Measurements from ENCODE around the gene ACSL3. TPM values are rescaled to one million over a fixed set of nuclear protein-coding genes. Genes with fewer than 3 reads are reported as not detected.

ACSL3 gene
- total RNA-seq, 1 donor from 2014 or later, result 106 TPM

- H4K20me1 ChIP-seq (ENCODE audit: low read depth), result no peaks in the 10 kb centered on the region
- H3K9me3 Mint-ChIP-seq, result no peaks in the 10 kb centered on the region
- H3K4me1 Mint-ChIP-seq, result peaks cover 3% of the 10 kb centered on the region
- TF ChIP-seq EZH2phosphoT487 (IDR thresholded peaks at IDR 0.05) (no peak), CTCF (IDR thresholded peaks at IDR 0.05) (no peak), EZH2 (IDR thresholded peaks at IDR 0.05) (no peak)
- H3K27me3 Mint-ChIP-seq (ENCODE audit: insufficient read depth, low read depth), result no peaks in the 10 kb centered on the region
- no peaks in the 10 kb centered on the region for H3K79me2 ChIP-seq (ENCODE audit: low read depth)
- DNase-seq (ENCODE audit: low spot score), result no peak
- H3K27ac Mint-ChIP-seq, result no peak overlapping the region
- no peak overlapping the region for H3K4me3 Mint-ChIP-seq
- no peak overlapping the region for H3K27ac ChIP-seq
- peaks cover 33% of the 10 kb centered on the region for H3K36me3 ChIP-seq
- H3K4me3 ChIP-seq, result no peak overlapping the region
- peaks cover 2% of the 10 kb centered on the region for H3F3A ChIP-seq (ENCODE audit: low read depth)
- no peaks in the 10 kb centered on the region for H3K27me3 ChIP-seq
- H3K4me1 ChIP-seq, result no peaks in the 10 kb centered on the region
- no peak overlapping the region for H3K4me2 ChIP-seq
- no peak overlapping the region for H2AFZ ChIP-seq (replicated peaks)
- H3K9ac ChIP-seq, result no peak overlapping the region
- H3K9me3 ChIP-seq (ENCODE audit: low read depth), result no peaks in the 10 kb centered on the region
- H3K36me3 Mint-ChIP-seq, result peaks cover 27% of the 10 kb centered on the region
These were observed 66.1 kb downstream of the ACSL3 start for GRCh38 chr2:222926915-222927314.

- H3K4me3 Mint-ChIP-seq, result no peak overlapping the region
These were observed 66.8 kb downstream of the ACSL3 start for GRCh38 chr2:222927600-222927999.

DNA sequence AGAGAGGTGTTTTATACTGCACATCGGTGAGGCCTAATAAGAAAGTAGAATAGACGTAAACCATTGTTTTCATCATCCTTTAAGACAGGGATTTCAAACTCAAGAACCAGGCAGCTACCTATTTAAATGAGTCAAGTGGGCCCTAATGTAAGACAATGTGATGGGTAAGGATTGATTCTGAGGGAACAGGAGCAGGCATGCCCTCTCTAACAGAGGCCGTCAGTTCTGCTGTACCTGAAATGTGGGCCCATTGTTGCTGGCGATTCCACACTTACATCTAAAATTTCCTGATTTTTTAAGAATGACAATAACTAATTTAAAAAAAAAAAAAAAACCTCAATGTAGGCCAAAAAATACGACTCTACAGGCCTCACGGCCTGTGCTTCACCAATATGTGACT is 67.5 kb downstream of the ACSL3 start:
- no peak for DNase-seq (ENCODE audit: low spot score)
- Mint-ChIP-seq H3K36me3 (peaks cover 29% of the 10 kb centered on the region), H3K27ac (no peak overlapping the region), H3K4me1 (peaks cover 3% of the 10 kb centered on the region), H3K9me3 (no peaks in the 10 kb centered on the region), H3K27me3 (ENCODE audit: insufficient read depth, low read depth) (no peaks in the 10 kb centered on the region), H3K4me3 (no peak overlapping the region)
- Histone ChIP-seq H3K9me3 (ENCODE audit: low read depth) (no peaks in the 10 kb centered on the region), H4K20me1 (ENCODE audit: low read depth) (no peaks in the 10 kb centered on the region), H2AFZ (replicated peaks) (no peak overlapping the region), H3K4me3 (no peak overlapping the region), H3K9ac (no peak overlapping the region), H3K4me2 (no peak overlapping the region), H3K36me3 (peaks cover 25% of the 10 kb centered on the region), H3F3A (ENCODE audit: low read depth) (peaks cover 1% of the 10 kb centered on the region), H3K27me3 (no peaks in the 10 kb centered on the region), H3K27ac (peak overlapping the region; percentile 5), H3K4me1 (no peaks in the 10 kb centered on the region), H3K79me2 (ENCODE audit: low read depth) (no peaks in the 10 kb centered on the region)
- TF ChIP-seq EZH2phosphoT487 (IDR thresholded peaks at IDR 0.05) (no peak), EZH2 (IDR thresholded peaks at IDR 0.05) (no peak), CTCF (IDR thresholded peaks at IDR 0.05) (no peak)

More at GRCh38 chr2:222927600-222927999, 66.8 kb downstream of the ACSL3 start:
- H3K27me3 ChIP-seq, result no peaks in the 10 kb centered on the region
- H3K27ac ChIP-seq, result no peak overlapping the region
- Mint-ChIP-seq H3K4me1 (peaks cover 3% of the 10 kb centered on the region), H3K27me3 (ENCODE audit: insufficient read depth, low read depth) (no peaks in the 10 kb centered on the region), H3K9me3 (no peaks in the 10 kb centered on the region), H3K36me3 (peaks cover 26% of the 10 kb centered on the region), H3K27ac (no peak overlapping the region)
- DNase-seq (ENCODE audit: low spot score), result no peak
- H3K4me3 ChIP-seq, result no peak overlapping the region
- no peaks in the 10 kb centered on the region for H3K79me2 ChIP-seq (ENCODE audit: low read depth)
- H3K9ac ChIP-seq, result no peak overlapping the region
- no peaks in the 10 kb centered on the region for H3K4me1 ChIP-seq
- peaks cover 32% of the 10 kb centered on the region for H3K36me3 ChIP-seq
- H3K9me3 ChIP-seq (ENCODE audit: low read depth), result no peaks in the 10 kb centered on the region
- H2AFZ ChIP-seq (replicated peaks), result no peak overlapping the region
- no peaks in the 10 kb centered on the region for H4K20me1 ChIP-seq (ENCODE audit: low read depth)
- no peak overlapping the region for H3K4me2 ChIP-seq
- H3F3A ChIP-seq (ENCODE audit: low read depth), result peaks cover 2% of the 10 kb centered on the region
- TF ChIP-seq EZH2 (IDR thresholded peaks at IDR 0.05) (no peak), EZH2phosphoT487 (IDR thresholded peaks at IDR 0.05) (no peak), CTCF (IDR thresholded peaks at IDR 0.05) (no peak)
